Sigmoid colon (tissue), 4 donors: ENCODE measurements around the gene FAR1.

ENCODE experiments used
- POLR2AphosphoS5 ChIP-seq, 4 donors: sonication (generic); formaldehyde crosslinking; IDR thresholded peaks; one replicate each; pipeline ENCODE4 v1.6.1; 2017; ENCODE audit warnings: antibody characterized with exemption in 4 of 4
- TF ChIP-seq, protein P1 (sequence below), 4 experiments: fragments of 450-650 bp in 3 of 4; fragments of 200-600 bp in 1 of 4; IDR thresholded peaks; one replicate each; pipeline ENCODE4 v1.5.1; 2016 to 2019; ENCODE audit warnings: antibody characterized with exemption in 4 of 4, mild to moderate bottlenecking in 3 of 4, moderate library complexity in 2 of 4

DNA sequence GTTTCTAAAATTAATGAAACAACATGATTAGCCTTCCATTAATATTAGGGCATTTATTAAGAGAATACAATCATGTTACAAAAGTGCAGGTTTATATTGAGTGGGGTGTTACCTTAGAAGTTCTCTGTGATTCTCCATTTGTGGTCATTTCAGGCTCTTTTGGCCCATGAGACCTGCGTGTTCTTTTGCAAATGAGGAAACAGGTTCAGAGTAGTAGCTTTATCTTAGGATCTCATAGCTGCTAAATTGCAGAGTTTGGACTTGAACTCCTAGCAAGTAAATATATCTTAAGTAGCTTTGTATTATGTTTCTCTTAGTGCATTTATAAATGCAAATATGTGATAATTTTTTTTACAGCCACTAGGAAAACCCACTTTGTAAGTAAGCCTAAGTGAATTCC, 18.3 kb downstream of the FAR1 start:
- no peak for TF ChIP-seq POLR2AphosphoS5 (IDR thresholded peaks at IDR 0.05)
- TF ChIP-seq, protein P1, sequence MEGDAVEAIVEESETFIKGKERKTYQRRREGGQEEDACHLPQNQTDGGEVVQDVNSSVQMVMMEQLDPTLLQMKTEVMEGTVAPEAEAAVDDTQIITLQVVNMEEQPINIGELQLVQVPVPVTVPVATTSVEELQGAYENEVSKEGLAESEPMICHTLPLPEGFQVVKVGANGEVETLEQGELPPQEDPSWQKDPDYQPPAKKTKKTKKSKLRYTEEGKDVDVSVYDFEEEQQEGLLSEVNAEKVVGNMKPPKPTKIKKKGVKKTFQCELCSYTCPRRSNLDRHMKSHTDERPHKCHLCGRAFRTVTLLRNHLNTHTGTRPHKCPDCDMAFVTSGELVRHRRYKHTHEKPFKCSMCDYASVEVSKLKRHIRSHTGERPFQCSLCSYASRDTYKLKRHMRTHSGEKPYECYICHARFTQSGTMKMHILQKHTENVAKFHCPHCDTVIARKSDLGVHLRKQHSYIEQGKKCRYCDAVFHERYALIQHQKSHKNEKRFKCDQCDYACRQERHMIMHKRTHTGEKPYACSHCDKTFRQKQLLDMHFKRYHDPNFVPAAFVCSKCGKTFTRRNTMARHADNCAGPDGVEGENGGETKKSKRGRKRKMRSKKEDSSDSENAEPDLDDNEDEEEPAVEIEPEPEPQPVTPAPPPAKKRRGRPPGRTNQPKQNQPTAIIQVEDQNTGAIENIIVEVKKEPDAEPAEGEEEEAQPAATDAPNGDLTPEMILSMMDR (IDR thresholded peaks at IDR 0.05): no peak
